MM.1S (cell line): ENCODE results near the gene RERE.

Experiments used
- DNase-seq: peaks from one replicate; pipeline ENCODE4 v3.0.0-alpha.2; 2015
- H2AFZ ChIP-seq: fragments of 300-600 bp; sonication (generic); 2 replicates; pipeline ENCODE4 v1.6.0; 2016; ENCODE audit warnings: antibody characterized with exemption, low read length
- H3F3A ChIP-seq: fragments of 300-600 bp; sonication (generic); 2 replicates; pipeline ENCODE4 v1.6.1; 2016; ENCODE audit warnings: mild to moderate bottlenecking, antibody characterized with exemption, low read length, moderate library complexity, mixed read lengths; ENCODE audit not compliant: insufficient read depth
- H3K27ac ChIP-seq: fragments of 300-600 bp; sonication (generic); 2 replicates; pipeline ENCODE4 v1.5.1; 2016; ENCODE audit warnings: mild to moderate bottlenecking, low read length
- H3K27me3 ChIP-seq: fragments of 300-600 bp; sonication (generic); replicated peaks from 2 replicates; pipeline ENCODE4 v1.6.0; 2016; ENCODE audit warnings: low read length; ENCODE audit not compliant: insufficient read depth
- H3K36me3 ChIP-seq: fragments of 300-600 bp; sonication (generic); replicated peaks from 2 replicates; pipeline ENCODE4 v1.6.1; 2016; ENCODE audit warnings: mild to moderate bottlenecking, low read length, mixed read lengths; ENCODE audit not compliant: insufficient read depth
- H3K4me1 ChIP-seq: fragments of 300-600 bp; sonication (generic); 2 replicates; pipeline ENCODE4 v1.6.1; 2016; ENCODE audit warnings: low read length, mixed read lengths
- H3K4me2 ChIP-seq: fragments of 300-600 bp; sonication (generic); 2 replicates; pipeline ENCODE4 v1.6.0; 2016; ENCODE audit warnings: low read depth, low read length
- H3K4me3 ChIP-seq: fragments of 300-600 bp; sonication (generic); 2 replicates; pipeline ENCODE4 v1.5.1; 2016; ENCODE audit warnings: low read length, mixed read lengths
- H3K79me2 ChIP-seq: fragments of 300-600 bp; sonication (generic); 2 replicates; pipeline ENCODE4 v1.6.1; 2016; ENCODE audit warnings: mixed run types, low read length, mixed read lengths
- H3K9ac ChIP-seq: fragments of 300-600 bp; sonication (generic); 2 replicates; pipeline ENCODE4 v1.6.1; 2016; ENCODE audit warnings: low read length, mixed read lengths
- H3K9me2 ChIP-seq: fragments of 300-600 bp; sonication (generic); replicated peaks from 2 replicates; pipeline ENCODE4 v1.6.1; 2016; ENCODE audit warnings: mild to moderate bottlenecking, low read length, mixed read lengths; ENCODE audit not compliant: insufficient read depth
- H3K9me3 ChIP-seq: fragments of 300-600 bp; sonication (generic); replicated peaks from 2 replicates; pipeline ENCODE4 v1.6.1; 2016; ENCODE audit warnings: mild to moderate bottlenecking, low read length, mixed read lengths; ENCODE audit not compliant: insufficient read depth
- H4K20me1 ChIP-seq: fragments of 300-600 bp; sonication (generic); 2 replicates; pipeline ENCODE4 v1.6.1; 2016; ENCODE audit warnings: mild to moderate bottlenecking, low read length, moderate library complexity, mixed read lengths; ENCODE audit not compliant: insufficient read depth
- CTCF ChIP-seq: fragments of 300-600 bp; sonication (generic); IDR thresholded peaks from 2 replicates; pipeline ENCODE4 v1.5.1; 2016; ENCODE audit warnings: antibody characterized with exemption, low read length, mixed read lengths
- EZH2 ChIP-seq: fragments of 300-600 bp; sonication (generic); optimal IDR thresholded peaks from 2 replicates; pipeline ENCODE3; 2017; ENCODE audit warnings: low read depth, mild to moderate bottlenecking, antibody characterized with exemption, low read length, mixed read lengths
- EZH2phosphoT487 ChIP-seq: fragments of 300-600 bp; sonication (generic); IDR thresholded peaks from 2 replicates; pipeline ENCODE4 v1.6.1; 2018; ENCODE audit warnings: antibody characterized with exemption, low read length

The RERE gene

GRCh38 chr1:8389958-8390535 lies 427.4 kb downstream of the RERE start:
- Histone ChIP-seq H3K9ac (no peak overlapping the region), H3K36me3 (no peaks in the 10 kb centered on the region), H3K9me2 (no peaks in the 10 kb centered on the region), H3K4me2 (no peak overlapping the region), H3K9me3 (no peaks in the 10 kb centered on the region), H3K4me1 (0 out of 2 replicates have a peak, but pooled peaks cover 4% of the 10 kb centered on the region), H3K27me3 (no peaks in the 10 kb centered on the region), H2AFZ (no peak overlapping the region), H3K79me2 (peaks cover 14% of the 10 kb centered on the region), H3F3A (0 out of 2 replicates have a peak, but pooled peaks cover 2% of the 10 kb centered on the region), H3K27ac (no peak overlapping the region), H4K20me1 (no peaks in the 10 kb centered on the region; the same call in 1 of the 2 replicates), H3K4me3 (no peak overlapping the region)
- DNase-seq: no peak
- TF ChIP-seq CTCF (no peak), EZH2 (no peak), EZH2phosphoT487 (no peak)

DNA sequence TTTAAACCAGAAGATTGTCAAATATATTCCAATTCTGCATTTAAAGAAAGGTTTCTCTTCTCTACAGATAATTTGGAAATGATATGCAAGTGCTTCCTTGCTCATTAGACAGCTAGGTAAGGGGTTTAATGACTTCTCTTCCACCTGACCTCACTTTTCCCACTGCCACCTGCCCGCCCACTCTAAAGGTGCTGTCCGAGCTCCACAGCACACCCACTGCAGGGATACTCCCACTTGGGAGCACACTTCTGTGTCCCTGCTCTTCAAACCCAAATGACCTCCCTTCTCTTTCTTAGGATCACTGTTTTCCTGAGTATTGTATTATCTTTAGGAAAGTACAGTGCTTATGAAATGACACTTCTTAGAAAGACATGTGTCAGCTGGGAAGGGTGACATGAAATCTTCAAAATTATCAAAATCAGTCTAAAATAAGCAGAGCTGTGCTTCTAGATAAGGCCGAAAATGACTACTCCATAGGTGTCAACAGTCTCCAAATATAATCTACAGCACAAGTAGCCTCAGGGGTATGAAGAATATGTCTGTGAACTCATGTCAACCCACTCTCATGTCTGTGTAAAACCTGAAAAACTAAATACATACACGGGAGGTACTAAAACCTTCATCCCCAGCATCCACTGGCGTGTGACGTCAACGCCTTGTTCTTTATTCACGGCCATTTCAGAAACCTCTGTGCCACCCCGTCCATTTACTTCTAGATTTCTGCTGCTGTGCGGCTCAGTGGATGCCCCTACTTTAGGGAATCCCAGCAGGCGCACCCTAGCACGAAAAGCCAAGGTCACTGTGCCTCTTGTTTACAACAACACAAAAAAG lies 428.5 kb downstream of the RERE start:
- Histone ChIP-seq H3K27me3 (no peaks in the 10 kb centered on the region), H3F3A (no peaks in the 10 kb centered on the region), H3K4me2 (no peak overlapping the region), H3K4me3 (no peak overlapping the region), H3K4me1 (no peaks in the 10 kb centered on the region), H3K79me2 (peaks cover 9% of the 10 kb centered on the region), H3K9ac (no peak overlapping the region), H3K36me3 (no peaks in the 10 kb centered on the region), H3K9me2 (no peaks in the 10 kb centered on the region), H2AFZ (no peak overlapping the region), H3K9me3 (no peaks in the 10 kb centered on the region), H3K27ac (no peak overlapping the region), H4K20me1 (no peaks in the 10 kb centered on the region; the same call in 1 of the 2 replicates)
- DNase-seq: no peak
- no peak for TF ChIP-seq EZH2
- TF ChIP-seq CTCF: no peak
- TF ChIP-seq EZH2phosphoT487: no peak

DNA sequence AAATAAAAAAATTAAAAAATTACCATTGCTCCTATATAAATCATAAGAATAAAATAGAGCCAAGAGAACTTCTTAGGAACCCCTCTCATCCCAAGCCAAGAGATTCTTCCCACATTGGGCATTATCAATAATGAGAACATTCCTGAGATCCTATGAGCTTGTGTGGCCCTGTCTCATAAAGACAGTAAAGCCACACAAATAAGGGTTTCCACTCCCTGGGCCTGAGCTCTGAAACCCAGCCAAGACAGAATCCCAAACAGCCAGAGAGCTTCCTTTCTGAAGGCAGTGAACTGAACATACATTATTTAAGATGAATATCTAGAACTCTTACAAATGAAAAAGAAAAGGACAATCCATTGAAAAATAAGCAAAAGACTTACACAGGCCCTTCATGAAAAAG lies 431.2 kb downstream of the RERE start:
- no peak for TF ChIP-seq EZH2
- no peak for TF ChIP-seq CTCF
- TF ChIP-seq EZH2phosphoT487: no peak
- Histone ChIP-seq H3K4me3 (no peak overlapping the region), H3K4me2 (no peak overlapping the region), H3K4me1 (no peaks in the 10 kb centered on the region), H3K9me3 (no peaks in the 10 kb centered on the region), H3K9ac (no peak overlapping the region), H3K27me3 (no peaks in the 10 kb centered on the region), H2AFZ (no peak overlapping the region), H3F3A (no peaks in the 10 kb centered on the region), H3K79me2 (peaks cover 16% of the 10 kb centered on the region), H3K36me3 (no peaks in the 10 kb centered on the region), H3K9me2 (no peaks in the 10 kb centered on the region), H4K20me1 (no peaks in the 10 kb centered on the region; the same call in 1 of the 2 replicates), H3K27ac (no peak overlapping the region)
- DNase-seq: no peak
